GM19324 (cell line): ENCODE data around the gene C1QC.

Experiments
- ATAC-seq: cut with Tn5 transposase; IDR thresholded peaks from one replicate; pipeline ENCODE4 v1.9.1; 2021; ENCODE audit warnings: mild to moderate bottlenecking, moderate library complexity; ENCODE audit not compliant: unreplicated experiment, low FRiP score

C1QC gene

DNA sequence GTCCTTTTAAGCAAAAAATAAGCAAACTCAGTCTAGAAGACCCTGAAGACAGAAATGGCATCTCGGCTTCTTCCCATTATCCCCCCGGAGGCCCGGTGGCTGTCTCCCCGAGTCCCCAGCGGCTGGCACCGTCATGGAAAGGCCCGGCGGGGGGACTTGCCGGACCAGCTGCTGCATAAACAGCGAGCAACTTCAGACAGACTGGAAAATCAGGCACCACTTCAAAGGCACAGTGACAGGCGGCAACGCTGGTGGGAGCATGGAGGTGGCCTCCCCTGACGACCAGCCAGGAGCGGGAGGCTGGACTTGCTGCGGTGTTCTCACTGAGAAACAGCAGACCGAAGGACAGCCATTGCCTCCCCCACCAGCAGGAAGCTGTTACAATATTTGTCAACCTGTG lies 25.4 kb upstream of the C1QC start:
- no peak for ATAC-seq

DNA sequence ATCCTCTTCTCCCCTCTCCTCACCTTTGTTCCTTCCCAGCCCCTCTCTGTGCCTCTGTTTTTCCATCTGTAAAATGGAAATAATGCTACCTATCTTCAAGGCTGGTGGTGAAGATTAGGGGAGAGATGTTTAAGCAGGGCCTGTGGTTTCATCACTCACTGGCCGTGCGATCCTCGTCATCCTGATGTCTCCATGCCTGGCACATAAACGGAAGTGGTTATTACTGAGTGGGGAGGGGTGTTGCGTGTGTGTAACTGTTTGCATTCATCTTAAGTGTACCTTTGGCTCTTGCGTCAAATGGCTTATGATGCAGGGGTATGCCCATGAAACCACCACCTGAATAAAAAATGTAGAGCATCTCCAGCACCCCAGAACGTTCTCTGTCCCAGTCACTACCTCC lies 24.2 kb upstream of the C1QC start:
- no peak for ATAC-seq

DNA sequence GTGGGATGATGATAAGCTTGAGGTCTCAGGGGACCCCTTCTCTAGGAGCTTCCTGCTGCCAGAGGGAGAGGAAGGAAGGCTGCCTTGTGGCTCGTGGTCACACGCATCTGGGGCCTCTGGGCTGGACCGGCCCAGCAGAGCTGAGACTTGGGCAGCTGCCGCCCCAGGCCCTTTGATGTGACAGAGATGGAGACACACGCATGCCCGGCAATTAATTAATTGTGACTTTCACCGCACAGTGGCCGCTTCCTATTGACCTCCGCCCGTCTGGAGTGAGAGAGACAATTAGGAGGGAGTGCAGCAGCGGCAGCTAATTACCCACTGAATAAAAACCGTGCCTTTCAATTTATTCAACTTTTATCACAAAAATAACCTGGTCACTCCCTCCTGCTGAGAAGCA lies 23.6 kb upstream of the C1QC start:
- no peak for ATAC-seq

DNA sequence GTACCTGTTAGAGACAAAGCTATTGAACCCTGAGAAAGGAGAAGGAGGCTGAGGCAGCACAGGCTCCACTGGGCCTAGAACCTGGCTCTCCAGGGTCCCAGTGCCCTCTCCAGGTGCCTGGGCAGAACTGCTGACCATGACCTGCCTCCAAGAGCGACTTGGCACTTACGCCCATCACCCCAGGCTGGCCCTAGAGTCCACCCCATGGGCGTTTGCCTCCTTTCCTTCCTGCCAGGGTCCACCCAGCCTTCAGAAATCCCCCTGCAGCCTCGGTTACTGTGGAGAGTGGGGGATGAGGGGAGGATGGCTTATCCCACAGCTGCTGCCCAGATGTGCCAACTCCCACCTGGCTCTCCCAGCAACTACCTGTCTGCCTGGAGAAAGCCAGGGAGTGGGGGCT lies 21.7 kb upstream of the C1QC start:
- ATAC-seq: no peak

DNA sequence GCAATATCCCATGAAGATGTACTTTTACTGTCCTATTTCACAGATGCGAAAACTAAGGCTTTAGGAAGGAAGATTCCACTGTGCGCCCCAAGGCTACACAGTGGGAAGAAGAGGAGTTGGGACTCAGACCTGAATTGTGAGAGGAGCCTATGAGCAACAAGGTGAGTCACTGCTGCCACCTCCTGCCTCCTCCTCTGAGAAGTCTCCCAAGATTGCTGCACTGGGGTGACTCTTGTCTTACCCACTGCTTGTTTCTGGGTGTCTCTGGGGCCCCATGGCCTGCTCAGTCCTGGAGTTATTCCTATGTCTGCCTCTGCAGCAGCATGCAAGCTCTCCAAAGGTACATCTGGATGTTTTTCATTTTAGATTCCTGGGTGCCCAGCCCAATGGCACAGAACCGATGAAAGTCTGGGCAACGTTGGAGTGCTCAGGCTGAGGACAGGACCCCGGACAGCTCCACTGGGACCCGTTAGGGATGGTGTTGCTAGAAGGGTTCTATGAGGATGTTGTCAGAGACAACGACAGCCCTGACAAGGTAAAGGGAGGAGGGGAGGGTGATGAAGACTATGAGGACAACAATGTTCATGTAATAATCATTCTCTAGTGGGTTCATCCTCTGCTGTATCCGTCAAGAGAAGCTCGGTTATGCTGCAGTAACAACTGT lies 18.0 kb upstream of the C1QC start:
- no peak for ATAC-seq

DNA sequence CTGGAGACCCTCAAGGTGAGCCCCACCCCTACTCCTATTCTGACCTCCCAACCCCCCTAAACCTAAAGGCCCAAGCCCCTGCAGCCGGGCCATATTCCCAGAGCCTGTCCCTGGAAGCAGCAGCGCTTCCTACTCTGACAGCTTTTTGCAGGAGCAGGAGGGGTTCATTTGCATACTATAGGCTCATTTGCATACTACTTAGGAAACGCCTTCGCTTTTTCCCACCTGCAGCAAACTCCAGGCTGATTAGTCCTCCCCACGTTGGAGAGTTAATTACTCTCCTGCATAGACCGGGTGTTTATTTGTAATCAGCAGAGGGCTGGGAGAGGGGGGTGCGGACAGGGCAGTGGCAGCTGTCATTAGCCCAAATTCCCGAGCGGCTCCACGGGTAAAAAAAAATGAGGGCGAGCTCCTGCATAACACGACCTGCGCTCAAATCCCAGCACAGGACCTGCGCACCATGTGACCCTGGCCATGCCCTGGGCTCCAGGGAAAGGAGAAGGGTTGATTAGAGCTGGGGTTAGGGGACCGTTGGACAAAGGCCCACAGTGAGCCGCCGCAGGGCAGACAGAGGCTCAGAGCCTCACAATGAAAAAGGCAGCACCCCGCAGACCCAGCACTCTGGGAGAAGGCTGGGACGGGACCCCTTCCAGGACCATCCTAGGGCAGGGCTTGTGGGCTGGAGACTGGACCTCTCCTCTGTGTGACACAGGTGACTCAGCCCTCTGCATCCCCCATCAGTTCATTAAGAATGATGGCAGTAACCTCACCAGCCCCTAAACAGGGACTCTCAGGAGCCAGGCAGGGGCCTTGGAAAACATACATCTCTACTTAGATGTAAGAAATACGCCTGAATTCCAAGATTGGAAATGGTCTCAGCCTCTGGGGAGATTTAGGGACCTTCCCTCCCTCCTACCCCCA lies 16.9 kb upstream of the C1QC start:
- no peak for ATAC-seq

DNA sequence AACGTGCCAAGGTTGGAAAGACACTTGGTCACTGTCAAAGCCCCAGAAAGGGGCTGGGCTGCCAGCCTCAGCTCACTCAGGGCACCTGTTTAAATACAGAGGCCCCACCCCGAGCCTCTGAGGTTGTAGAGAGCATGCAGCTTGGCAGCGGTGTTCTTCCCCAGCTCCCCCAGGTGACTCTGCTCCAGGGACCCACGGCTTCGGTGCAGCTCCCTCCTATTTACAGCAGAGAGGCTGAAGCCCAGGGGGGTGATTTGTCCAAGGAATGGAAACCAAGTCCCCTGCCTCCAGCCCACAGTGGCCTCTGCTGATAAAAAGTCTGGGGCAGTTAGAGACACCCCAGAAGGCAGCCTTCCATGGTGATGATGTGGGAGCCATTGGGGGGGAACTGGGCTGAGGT lies 16.1 kb upstream of the C1QC start:
- no peak for ATAC-seq

DNA sequence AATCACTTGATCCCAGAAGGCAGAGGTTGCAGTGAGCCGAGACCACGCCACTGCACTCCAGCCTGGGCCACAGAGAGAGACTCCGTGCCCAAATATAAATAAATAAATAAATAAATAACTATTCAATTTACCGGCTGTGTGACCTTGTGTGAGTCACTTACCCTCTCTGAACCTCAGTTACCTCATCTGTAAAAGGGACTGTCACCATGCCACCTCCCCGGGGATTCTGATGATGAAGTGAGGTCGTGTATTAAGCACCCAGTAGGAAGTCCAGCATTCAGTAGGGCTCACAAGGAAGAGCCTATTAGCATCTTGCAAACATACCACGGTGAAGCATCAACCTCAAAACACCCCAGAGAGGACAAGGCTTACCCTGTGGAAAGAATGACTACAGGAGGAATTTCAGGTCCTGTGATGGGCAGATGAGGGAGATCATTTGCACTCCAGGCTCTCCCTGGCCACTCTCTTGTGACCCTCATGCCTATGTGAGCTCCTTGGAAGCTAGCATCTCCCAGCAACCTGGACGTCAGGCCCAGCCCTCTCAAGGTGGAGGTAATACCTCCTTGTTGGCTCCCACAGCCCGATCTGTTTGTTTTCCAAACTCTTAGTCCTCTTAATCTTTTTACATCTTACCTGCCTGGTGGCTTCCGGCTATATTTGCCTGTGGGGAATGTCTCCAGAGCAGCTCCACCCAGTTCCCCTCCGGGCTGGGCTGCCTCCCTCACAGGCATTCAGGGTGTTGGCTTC lies 14.6 kb upstream of the C1QC start:
- no peak for ATAC-seq

DNA sequence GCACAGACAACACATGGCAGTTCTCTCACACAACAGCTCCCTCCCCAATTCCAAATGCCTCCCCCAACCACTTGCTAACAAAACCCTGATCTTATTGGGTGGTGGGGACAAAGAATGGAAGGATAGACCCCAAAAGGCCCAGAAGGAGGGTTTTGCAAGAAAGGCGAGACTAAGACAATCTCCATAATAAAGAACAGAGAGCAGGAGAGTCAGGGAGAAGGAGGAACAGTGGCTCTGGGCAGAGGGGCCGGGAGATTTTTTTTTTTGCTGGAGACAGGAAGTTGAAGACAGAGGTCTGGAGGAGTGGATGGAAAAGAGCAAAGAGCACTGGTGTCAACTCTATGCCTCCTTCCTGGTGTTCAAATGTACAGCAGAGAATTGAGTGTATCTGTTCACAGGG lies 13.5 kb upstream of the C1QC start:
- ATAC-seq: no peak

DNA sequence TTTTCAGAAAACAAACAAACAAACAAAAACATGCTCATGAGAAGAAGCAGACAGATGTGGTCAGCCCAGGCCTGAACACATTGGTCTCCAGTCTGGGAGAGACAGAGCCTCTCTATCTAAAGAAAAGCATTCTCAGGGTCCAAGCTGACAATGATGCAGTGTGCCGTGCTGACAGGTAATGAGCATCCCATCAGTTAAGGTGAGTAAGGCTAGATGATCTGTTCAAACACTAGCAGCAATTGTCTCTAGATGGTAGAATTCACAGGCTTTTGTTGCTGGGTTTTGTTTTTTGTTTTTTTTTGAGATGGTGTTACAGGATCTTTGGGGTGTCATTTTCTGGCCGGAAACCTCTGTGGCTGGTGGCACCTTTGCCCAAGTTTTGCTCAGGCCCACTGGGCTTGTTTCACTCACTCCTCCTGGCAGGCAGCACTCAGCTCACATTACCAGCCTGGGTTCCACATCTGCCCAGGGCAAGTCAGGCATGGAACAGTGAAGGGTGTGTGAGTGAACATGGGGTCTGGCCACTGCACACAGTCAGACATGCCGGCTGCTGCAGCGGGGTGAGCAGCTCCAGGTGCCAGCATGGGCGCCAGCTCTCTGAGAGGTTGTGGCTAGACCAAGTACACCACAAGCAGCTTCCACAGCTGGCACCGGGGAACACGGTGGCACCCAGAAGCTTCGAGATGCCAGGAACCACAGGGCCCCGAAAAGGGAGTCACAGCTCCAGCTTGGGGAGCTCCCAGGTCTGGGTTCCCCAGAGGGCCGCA lies 9.6 kb upstream of the C1QC start:
- ATAC-seq: no peak

DNA sequence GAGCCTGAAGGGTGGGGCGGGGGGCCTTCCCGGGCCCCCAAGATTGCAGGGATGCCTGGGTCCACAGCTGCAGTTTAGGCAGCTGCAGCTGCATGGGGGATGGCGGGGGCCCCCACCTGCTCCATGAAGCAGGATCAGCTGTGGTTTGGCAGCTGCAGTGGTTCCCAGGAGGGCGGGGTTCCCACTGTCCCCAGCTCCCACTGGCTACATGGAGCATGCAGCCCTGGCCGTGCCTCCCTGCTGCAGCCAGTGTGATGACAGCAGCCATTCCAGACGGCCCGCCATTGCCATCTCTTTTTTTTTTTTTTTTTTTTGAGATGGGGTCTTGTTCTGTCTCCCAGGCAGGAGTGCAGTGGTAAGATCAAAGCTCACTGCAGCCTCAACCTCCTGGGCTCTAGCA lies 8.0 kb upstream of the C1QC start:
- ATAC-seq: no peak

DNA sequence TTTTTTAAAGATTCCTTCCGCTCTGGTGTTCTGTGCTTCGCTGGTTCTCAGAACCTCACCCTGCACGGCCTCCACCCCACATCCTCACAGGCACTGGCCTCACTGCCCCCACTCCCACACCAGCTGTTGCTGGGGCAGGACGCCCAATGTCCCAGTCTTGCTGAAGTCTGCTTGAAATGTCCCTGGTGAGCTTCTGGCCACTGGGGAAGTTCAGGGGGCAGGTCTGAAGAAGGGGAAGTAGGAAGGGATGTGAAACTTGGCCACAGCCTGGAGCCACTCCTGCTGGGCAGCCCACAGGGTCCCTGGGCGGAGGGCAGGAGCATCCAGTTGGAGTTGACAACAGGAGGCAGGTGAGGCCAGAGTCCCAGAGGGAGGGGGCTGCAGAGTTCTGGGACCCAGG lies 7.1 kb upstream of the C1QC start, which contains the start of gene C1QA:
Gene C1QA, plus strand, starts transcription at position 276 of the 400 bp plus-strand sequence. CDS start 989 bp downstream, outside the sequence.
- no peak for ATAC-seq

DNA sequence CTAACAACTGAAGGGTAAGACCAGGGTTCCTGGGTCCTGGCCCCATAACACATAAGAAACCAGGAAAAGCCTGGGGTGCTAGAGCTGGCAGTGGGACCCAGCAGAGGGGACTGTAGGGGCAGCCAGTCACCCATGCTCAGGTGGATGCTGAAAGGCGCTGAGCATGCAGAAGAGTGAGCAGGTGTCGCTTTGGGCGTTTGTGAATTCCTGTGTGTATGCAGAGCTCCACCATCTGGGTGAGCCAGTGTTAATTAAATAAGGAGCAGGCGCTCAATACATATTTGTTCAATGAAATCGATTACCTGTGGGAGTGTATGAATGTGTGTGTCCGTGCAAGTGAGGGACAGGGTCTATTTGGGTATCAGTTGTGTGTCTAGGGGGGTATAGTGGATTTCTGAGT lies 6.5 kb upstream of the C1QC start:
- ATAC-seq: no peak

DNA sequence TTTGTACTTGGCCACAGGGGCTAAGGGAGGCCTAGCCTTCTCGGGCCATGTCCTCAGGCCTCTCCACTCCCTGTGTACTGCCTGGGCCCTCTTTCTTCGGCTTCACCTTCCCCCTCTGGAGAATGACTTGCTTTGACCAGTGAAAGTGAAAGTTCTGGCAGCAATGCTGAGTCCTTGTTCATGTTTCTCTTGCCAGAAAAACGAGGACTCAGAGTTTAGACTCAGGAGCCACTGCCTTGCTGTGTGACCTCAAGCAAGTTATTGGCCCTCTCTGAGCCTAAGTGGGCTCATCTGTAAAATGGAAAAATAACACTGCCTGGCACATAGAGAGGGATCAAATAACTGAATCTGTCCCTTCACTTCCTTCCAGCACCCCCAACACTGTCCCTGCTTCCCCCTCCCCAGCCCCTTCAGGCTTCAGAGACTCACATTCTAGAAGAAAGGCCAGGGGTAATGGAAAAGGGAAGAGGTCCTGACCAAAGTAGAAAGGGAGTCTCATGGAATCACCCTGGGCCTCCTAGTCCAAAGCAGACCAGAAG lies 5.5 kb upstream of the C1QC start:
- ATAC-seq: no peak

DNA sequence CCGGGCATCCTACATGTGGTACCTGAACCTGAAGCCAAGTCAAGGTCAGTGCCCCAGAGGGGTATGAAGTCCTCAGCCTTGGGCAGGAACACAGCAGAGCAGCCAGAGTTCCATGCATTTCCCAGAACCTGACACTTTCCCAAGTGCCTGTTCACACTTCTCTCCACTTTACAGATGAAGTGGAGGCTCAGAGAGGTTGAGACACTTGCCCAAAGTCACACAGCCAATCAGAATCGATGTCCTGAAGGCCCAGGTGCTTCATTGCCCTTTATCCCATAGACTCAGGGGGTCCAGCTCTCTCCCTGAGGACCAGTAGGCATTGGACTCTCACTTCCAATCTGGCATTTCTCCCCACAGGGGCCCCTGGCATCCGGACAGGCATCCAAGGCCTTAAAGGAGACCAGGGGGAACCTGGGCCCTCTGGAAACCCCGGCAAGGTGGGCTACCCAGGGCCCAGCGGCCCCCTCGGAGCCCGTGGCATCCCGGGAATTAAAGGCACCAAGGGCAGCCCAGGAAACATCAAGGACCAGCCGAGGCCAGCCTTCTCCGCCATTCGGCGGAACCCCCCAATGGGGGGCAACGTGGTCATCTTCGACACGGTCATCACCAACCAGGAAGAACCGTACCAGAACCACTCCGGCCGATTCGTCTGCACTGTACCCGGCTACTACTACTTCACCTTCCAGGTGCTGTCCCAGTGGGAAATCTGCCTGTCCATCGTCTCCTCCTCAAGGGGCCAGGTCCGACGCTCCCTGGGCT lies 4.8 kb upstream of the C1QC start:
- no peak for ATAC-seq

DNA sequence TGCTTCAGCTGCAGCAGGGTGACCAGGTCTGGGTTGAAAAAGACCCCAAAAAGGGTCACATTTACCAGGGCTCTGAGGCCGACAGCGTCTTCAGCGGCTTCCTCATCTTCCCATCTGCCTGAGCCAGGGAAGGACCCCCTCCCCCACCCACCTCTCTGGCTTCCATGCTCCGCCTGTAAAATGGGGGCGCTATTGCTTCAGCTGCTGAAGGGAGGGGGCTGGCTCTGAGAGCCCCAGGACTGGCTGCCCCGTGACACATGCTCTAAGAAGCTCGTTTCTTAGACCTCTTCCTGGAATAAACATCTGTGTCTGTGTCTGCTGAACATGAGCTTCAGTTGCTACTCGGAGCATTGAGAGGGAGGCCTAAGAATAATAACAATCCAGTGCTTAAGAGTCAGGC lies 4.1 kb upstream of the C1QC start:
- no peak for ATAC-seq

DNA sequence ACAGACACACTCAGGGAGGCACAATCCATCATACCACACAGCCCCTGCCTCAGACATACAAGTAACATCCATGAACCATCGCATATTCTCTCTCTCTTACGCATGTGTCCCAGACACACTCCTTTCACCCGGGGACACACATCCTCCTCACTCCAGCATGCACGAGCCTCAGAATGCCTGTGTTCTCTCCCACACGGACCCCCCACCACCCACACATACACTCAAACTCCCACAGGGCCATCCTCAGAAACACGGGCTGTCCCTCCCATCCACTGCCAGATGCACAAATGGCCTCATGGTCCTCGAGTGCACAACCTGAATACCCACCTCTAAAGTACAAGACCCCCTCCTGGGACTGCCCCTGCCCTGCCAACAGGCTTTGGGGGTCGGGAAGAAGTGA lies 2.2 kb upstream of the C1QC start:
- no peak for ATAC-seq

DNA sequence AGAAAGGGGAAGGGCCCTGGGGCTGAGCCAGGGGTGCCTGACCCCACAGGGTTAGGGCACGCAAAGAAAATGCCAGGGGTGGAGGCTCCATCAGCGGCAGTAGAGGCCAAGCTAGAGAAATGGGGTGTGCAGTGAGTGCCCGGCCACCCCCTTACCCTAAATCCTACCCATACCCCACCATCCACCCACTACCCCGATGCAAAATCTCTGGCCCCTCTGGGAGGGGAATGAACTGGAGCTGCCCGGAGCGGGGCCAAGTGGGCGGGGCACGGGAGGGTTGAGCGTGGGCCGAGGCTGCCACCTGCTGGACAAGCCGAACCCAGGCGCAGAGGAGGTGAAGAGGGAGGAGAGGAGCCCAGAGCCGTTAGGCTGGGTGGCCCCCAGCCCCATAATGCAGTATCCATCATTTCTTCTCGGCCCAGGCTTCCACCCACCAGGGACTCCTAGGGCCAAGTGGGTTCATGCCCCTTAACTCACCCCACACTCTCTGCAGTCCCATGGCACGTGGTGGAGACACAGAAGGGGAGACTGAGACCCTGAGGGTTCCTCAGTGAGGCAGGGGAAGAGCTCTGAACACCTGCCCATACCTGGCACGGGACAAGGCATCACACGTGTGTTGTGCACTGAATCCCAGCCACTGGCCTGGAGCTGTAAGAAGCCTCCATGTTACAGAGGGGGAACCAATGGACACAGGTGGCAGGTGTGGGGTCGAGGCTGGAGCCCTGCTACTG lies 1.4 kb upstream of the C1QC start:
- no peak for ATAC-seq

DNA sequence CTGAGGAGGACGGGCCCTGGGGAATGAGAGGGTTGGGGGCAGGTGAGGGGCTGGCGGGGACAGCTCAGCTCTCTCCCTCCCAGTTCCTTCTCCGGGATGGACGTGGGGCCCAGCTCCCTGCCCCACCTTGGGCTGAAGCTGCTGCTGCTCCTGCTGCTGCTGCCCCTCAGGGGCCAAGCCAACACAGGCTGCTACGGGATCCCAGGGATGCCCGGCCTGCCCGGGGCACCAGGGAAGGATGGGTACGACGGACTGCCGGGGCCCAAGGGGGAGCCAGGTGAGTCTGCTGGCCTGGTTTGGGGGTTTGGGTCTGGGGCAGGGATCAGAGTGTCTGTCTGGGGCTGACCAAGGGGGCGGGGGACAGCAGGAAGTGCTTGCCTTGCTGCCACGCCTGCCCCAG lies 495 bp downstream of the C1QC start:
- ATAC-seq: no peak
